CD4-positive, alpha-beta memory T cell (primary cell): ENCODE data around the gene SELE. TPM values are rescaled to one million over a fixed set of nuclear protein-coding genes. Genes with fewer than 3 reads are reported as not detected.
"Not testable (repeated sequence)": the region's sequence is repeated elsewhere in the genome, so short reads cannot be mapped to it uniquely, and the experiment has no call there.

Experiments
- CTCF ChIA-PET: fragments of 350-600 bp; sonication (Branson Sonifier 250); formaldehyde crosslinking; loops from one replicate; lab custom pipeline; 2021; ENCODE audit warnings: inconsistent platforms; ENCODE audit not compliant: partially characterized antibody; lab: Charles Lee
- POLR2A ChIA-PET: fragments of 350-600 bp; sonication (Branson Sonifier 250); formaldehyde crosslinking; loops from one replicate; lab custom pipeline; 2021; ENCODE audit not compliant: partially characterized antibody; lab: Charles Lee
- DNase-seq, 5 donors: peaks; one replicate each; pipeline versions ENCODE4 v3.0.0 to v3.0.0-alpha.2; 2020 to 2022; ENCODE audit warnings: mixed read lengths in 1 of 5
- H3K27ac ChIP-seq: one replicate; pipeline ENCODE4 v1.7.0; 2013; ENCODE audit warnings: low read depth, low read length
- H3K27me3 ChIP-seq: 2 replicates; pipeline ENCODE4 v1.7.0; 2013; ENCODE audit warnings: mild to moderate bottlenecking, low read length, moderate library complexity; ENCODE audit not compliant: insufficient read depth
- H3K36me3 ChIP-seq: 2 replicates; pipeline ENCODE4 v1.7.0; 2013; ENCODE audit warnings: mild to moderate bottlenecking, low read length, moderate library complexity; ENCODE audit not compliant: insufficient read depth
- H3K4me1 ChIP-seq: 2 replicates; pipeline ENCODE4 v1.7.0; 2013; ENCODE audit warnings: mild to moderate bottlenecking, low read length, moderate library complexity; ENCODE audit not compliant: insufficient read depth
- H3K4me3 ChIP-seq, 2 donors: one replicate each; pipeline ENCODE4 v1.7.0; 2013; ENCODE audit warnings: low read length in 2 of 2, mild to moderate bottlenecking in 1 of 2
- H3K9me3 ChIP-seq, 2 donors: one replicate each; pipeline ENCODE4 v1.7.0; 2013; ENCODE audit warnings: low read length in 2 of 2, control low read depth in 1 of 2; ENCODE audit not compliant: control insufficient read depth in 1 of 2
- H3K27ac Mint-ChIP-seq, 7 donors: one replicate each; pipeline ENCODE4 v1.8.0; 2020 to 2021; ENCODE audit warnings: mixed read lengths in 7 of 7, mild to moderate bottlenecking in 6 of 7, inconsistent platforms in 3 of 7, moderate library complexity in 3 of 7
- H3K27me3 Mint-ChIP-seq, 2 donors: one replicate each; pipeline ENCODE4 v1.8.0; 2020 to 2021; ENCODE audit warnings: mixed read lengths in 2 of 2
- H3K36me3 Mint-ChIP-seq, 2 donors: one replicate each; pipeline ENCODE4 v1.8.0; 2020 to 2021; ENCODE audit warnings: mixed read lengths in 2 of 2, inconsistent platforms in 1 of 2, mild to moderate bottlenecking in 1 of 2
- H3K4me1 Mint-ChIP-seq, 4 donors: one replicate each; pipeline ENCODE4 v1.8.0; 2020 to 2021; ENCODE audit warnings: mixed read lengths in 4 of 4, mild to moderate bottlenecking in 1 of 4
- H3K4me3 Mint-ChIP-seq, 8 donors: one replicate each; pipeline ENCODE4 v1.8.0; 2020 to 2021; ENCODE audit warnings: mixed read lengths in 8 of 8, mild to moderate bottlenecking in 7 of 8, moderate library complexity in 6 of 8, inconsistent platforms in 3 of 8
- H3K9me3 Mint-ChIP-seq, 8 donors: one replicate each; pipeline ENCODE4 v1.8.0; 2020 to 2021; ENCODE audit warnings: mixed read lengths in 8 of 8, mild to moderate bottlenecking in 5 of 8, inconsistent platforms in 3 of 8, moderate library complexity in 1 of 8
- intact Hi-C: fragments of 100-400 bp; cut with micrococcal nuclease; formaldehyde crosslinking; loops from one replicate; pipeline ENCODE4 v1.15.1; 2023
- polyA plus RNA-seq, 2 donors: library from polyadenylated mRNA; unstranded; fragments of 300-500 nt; fragmentation: Illumina TruSeq; gene quantifications; one replicate each; pipeline ENCODE4 v1.2.3, GENCODE V29; 2021
- total RNA-seq, 2 experiments: library from RNA; stranded (reverse); gene quantifications; one replicate each; pipeline ENCODE4 v1.2.3, GENCODE V29; 2021

The SELE gene
- total and polyA plus RNA-seq, 4 experiments from 2014 or later = not detected

DNA sequence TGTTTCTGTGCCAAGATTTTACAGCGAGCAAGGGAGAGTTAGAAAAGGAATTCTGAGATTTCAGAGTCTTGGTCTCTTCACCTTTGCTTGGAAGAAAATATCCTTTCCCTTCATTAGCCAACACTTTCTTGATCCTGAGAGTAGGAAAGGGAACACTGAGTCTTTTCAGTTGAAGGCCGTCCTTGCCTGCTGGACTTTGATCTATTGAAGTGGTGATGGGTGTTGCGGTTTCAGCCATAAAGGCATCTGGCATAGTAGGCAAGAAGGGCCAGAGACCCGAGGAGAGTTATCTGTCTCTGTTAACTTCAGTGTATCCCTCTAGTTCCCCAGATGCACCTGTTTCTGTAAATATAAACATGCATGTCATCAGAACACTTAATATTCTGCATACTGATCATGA is 9.7 kb downstream of the SELE start:
- H3K4me3 ChIP-seq = no peak overlapping the region
- no peaks in the 10 kb centered on the region for H3K9me3 ChIP-seq
- no peaks in the 10 kb centered on the region for H3K27me3 ChIP-seq
- H3K4me1 ChIP-seq = no peaks in the 10 kb centered on the region
- Mint-ChIP-seq H3K4me1 (no peaks in the 10 kb centered on the region), H3K9me3 (no peaks in the 10 kb centered on the region), H3K27ac (peak overlapping the region in 1 of 7 donors; percentile 4), H3K4me3 (no peak overlapping the region), H3K27me3 (peaks cover 5 to 9% of the 10 kb centered on the region in 2 donors), H3K36me3 (no peaks in the 10 kb centered on the region)
- no peak overlapping the region for H3K27ac ChIP-seq
- ChIA-PET CTCF (no interaction called here), POLR2A (no interaction called here)
- intact Hi-C loops = no loop called here
- no peak for DNase-seq
- H3K36me3 ChIP-seq = no peaks in the 10 kb centered on the region

DNA sequence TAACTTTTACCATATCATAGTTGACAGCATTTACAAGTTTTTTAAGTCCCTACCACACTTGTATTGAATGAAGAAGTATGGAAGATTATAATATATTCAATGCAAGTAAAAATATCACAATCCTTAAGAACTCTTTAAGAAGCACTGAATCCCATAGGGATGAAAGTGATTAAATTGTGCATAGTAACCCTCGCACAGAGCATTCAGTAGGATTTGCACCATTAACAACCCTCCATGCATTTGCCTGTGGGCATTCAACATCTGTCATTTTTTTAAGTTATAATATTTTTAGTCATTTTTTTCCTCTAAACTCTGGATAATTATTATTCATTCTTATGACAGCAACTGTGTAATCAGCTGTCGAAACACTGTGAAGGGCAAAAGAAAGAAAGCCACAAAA is 10.1 kb downstream of the SELE start:
- Histone ChIP-seq H3K4me1 (no peaks in the 10 kb centered on the region), H3K36me3 (no peaks in the 10 kb centered on the region), H3K4me3 (no peak overlapping the region), H3K27ac (no peak overlapping the region), H3K27me3 (no peaks in the 10 kb centered on the region), H3K9me3 (no peaks in the 10 kb centered on the region)
- no peak for DNase-seq
- no peaks in the 10 kb centered on the region for H3K4me1 Mint-ChIP-seq
- intact Hi-C loops = no loop called here
- no peak overlapping the region for H3K27ac Mint-ChIP-seq
- POLR2A ChIA-PET = no interaction called here
- no peaks in the 10 kb centered on the region for H3K36me3 Mint-ChIP-seq
- CTCF ChIA-PET = no interaction called here
- H3K9me3 Mint-ChIP-seq = no peaks in the 10 kb centered on the region
- peaks cover 5 to 11% of the 10 kb centered on the region in 2 donors for H3K27me3 Mint-ChIP-seq
- H3K4me3 Mint-ChIP-seq = no peak overlapping the region

- Histone ChIP-seq H3K4me3 (no peak overlapping the region), H3K4me1 (no peaks in the 10 kb centered on the region), H3K27me3 (no peaks in the 10 kb centered on the region), H3K27ac (no peak overlapping the region), H3K9me3 (no peaks in the 10 kb centered on the region), H3K36me3 (no peaks in the 10 kb centered on the region)
- no peak overlapping the region for H3K4me3 Mint-ChIP-seq
- intact Hi-C loops = no loop called here
- no peak overlapping the region for H3K27ac Mint-ChIP-seq
- no peaks in the 10 kb centered on the region for H3K4me1 Mint-ChIP-seq
- CTCF ChIA-PET = interaction anchor here (0.8 to 1.8 kb wide), 4 partner anchors 11 to 177 kb away, joined by 3 to 8 read pairs (median 4); no protein-coding TSS in a partner anchor
- peaks cover 3 to 9% of the 10 kb centered on the region in 2 donors for H3K27me3 Mint-ChIP-seq
- no peaks in the 10 kb centered on the region for H3K9me3 Mint-ChIP-seq
- POLR2A ChIA-PET = no interaction called here
- H3K36me3 Mint-ChIP-seq = no peaks in the 10 kb centered on the region
- no peak for DNase-seq
Observed at GRCh38 chr1:169722779-169723178, 11.1 kb downstream of the SELE start.

DNA sequence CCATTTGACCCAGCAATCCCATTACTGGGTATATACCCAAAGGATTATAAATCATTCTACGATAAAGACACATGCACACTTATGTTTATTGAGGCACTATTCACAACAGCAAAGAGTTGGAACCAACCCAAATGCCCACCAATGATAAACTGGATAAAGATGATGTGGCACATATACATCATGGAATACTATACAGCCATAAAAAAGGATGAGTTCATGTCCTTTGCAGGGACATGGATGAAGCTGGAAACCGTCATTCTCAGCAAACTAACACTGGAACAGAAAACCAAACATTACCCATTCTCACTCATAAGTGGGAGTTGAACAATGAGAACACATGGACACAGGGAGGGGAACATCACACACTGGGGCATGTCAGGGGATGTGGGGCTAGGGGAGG is 18.8 kb downstream of the SELE start:
- H3K27ac ChIP-seq, H3K4me1 ChIP-seq, H3K27me3 ChIP-seq, H3K4me3 Mint-ChIP-seq, DNase-seq, intact Hi-C loops, H3K27me3 Mint-ChIP-seq, H3K9me3 ChIP-seq, H3K36me3 ChIP-seq, H3K36me3 Mint-ChIP-seq, H3K4me3 ChIP-seq, H3K27ac Mint-ChIP-seq: not testable (repeated sequence)
- ChIA-PET CTCF (interaction anchor here (1.7 to 4.5 kb wide), 4 partner anchors 113 to 165 kb away, joined by 9 to 246 read pairs (median 85); partner anchors contain the start of gene F5), POLR2A (interaction anchor here (1.3 kb wide), 1 partner anchor 112 kb away, joined by 3 read pairs; no protein-coding TSS in a partner anchor)
- H3K4me1 Mint-ChIP-seq = peaks cover 6 to 11% (median 10%) of the 10 kb centered on the region in 4 donors
- peaks cover 0 to 20% (median 5%) of the 10 kb centered on the region in 8 donors for H3K9me3 Mint-ChIP-seq

GRCh38 chr1:169713090-169713489 is 20.8 kb downstream of the SELE start:
- H3K4me1 Mint-ChIP-seq = peaks cover 9 to 20% (median 16%) of the 10 kb centered on the region in 4 donors
- not testable (repeated sequence) for DNase-seq, H3K36me3 ChIP-seq, H3K27ac Mint-ChIP-seq, H3K27me3 Mint-ChIP-seq, H3K4me1 ChIP-seq, H3K27me3 ChIP-seq, H3K9me3 ChIP-seq, H3K27ac ChIP-seq, H3K4me3 ChIP-seq, H3K4me3 Mint-ChIP-seq
- ChIA-PET CTCF (interaction anchor here (1.1 to 4.5 kb wide), 15 partner anchors 9 to 248 kb away, joined by 3 to 246 read pairs (median 8); partner anchors contain the start of gene F5), POLR2A (interaction anchor here (1.5 to 2.9 kb wide), 2 partner anchors 110 to 160 kb away, joined by 4 to 78 read pairs; no protein-coding TSS in a partner anchor)
- peaks cover 11 to 14% of the 10 kb centered on the region in 2 donors for H3K36me3 Mint-ChIP-seq
- H3K9me3 Mint-ChIP-seq = peaks cover 0 to 20% (median 5%) of the 10 kb centered on the region in 8 donors
- intact Hi-C loops = loop anchor here (5.0 kb wide), 3 partner anchors 226 to 346 kb away; partner anchors contain the start of genes BLZF1, NME7 and SLC19A2

DNA sequence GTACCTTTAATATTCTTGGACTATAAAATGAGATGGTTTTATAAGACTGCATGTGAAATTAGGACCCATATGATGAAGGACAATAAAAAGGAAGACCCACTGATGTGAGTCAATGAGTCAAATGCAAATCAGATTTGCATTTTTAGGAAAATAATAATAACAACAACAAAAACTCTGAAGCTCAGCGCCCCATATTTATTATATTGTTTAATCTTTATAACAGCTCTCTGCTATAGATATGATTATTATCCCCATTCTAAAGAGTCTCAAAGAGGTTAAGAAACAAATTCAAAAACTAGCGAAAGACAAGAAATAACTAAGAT is 21.6 kb downstream of the SELE start:
- H3K4me3 Mint-ChIP-seq = peak overlapping the region in 4 of 8 donors; percentile 89 to 96 (median 94)
- H3K36me3 Mint-ChIP-seq = peaks cover 14 to 16% of the 10 kb centered on the region in 2 donors
- peaks cover 12% of the 10 kb centered on the region for H3K4me1 ChIP-seq
- H3K27ac ChIP-seq = no peak overlapping the region
- peaks cover 3 to 4% of the 10 kb centered on the region in 2 donors for H3K27me3 Mint-ChIP-seq
- no peaks in the 10 kb centered on the region for H3K27me3 ChIP-seq
- H3K27ac Mint-ChIP-seq = peak overlapping the region in 5 of 7 donors; percentile 4 to 87 (median 81)
- ChIA-PET POLR2A (interaction anchor here (0.9 to 2.9 kb wide), 12 partner anchors 10 to 161 kb away, joined by 3 to 78 read pairs (median 8); partner anchors contain the start of genes F5 and METTL18), CTCF (interaction anchor here (0.7 to 4.5 kb wide), 41 partner anchors 10 to 344 kb away, joined by 3 to 246 read pairs (median 4); partner anchors contain the start of genes BLZF1 and F5)
- H3K9me3 ChIP-seq = no peaks in the 10 kb centered on the region
- H3K9me3 Mint-ChIP-seq = peaks cover 0 to 20% (median 5%) of the 10 kb centered on the region in 8 donors
- no peak overlapping the region for H3K4me3 ChIP-seq
- H3K4me1 Mint-ChIP-seq = peaks cover 10 to 22% (median 19%) of the 10 kb centered on the region in 4 donors
- DNase-seq = no peak
- intact Hi-C loops = loop anchor here (1.0 to 5.0 kb wide), 7 partner anchors 97 to 345 kb away; partner anchors contain the start of genes BLZF1, F5, NME7 and SLC19A2
- H3K36me3 ChIP-seq = no peaks in the 10 kb centered on the region
